ENCODE measurements around the gene USP21.

USP21 gene

DNA sequence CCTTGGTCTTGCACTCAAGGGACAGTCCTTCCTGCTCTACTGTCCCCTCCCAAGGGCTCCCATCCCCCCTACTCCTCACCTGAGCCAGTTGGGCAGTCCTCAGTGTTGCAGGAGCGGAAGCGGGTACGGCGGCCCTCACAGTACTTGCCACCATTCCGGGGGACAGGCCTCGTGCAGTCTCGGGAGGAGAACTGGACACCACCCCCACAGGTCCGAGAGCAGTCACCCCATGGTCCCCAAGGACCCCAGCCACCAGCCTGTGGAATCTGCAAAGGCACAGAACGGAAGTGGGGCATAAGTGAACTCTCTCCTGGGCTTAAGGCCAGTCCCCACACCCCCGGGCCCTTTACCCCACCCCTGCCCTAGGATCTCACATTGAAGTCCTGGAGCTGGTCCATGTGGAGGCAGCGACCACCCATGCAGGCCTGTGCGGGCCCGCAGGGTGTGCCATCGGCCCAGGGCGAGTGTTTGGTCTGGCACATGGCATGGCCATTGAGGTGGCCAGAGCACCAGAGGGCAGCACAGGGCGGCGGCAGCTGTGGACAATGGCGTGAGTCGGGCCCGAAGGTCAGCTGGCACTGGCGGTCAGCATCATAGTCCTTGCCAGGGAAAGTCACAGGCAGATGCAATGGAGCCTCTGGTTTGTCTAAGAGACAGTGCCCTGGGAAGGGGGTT is 34.4 kb downstream of the USP21 start:
- no peak for DNase-seq (ENCODE audit: low spot score)

DNA sequence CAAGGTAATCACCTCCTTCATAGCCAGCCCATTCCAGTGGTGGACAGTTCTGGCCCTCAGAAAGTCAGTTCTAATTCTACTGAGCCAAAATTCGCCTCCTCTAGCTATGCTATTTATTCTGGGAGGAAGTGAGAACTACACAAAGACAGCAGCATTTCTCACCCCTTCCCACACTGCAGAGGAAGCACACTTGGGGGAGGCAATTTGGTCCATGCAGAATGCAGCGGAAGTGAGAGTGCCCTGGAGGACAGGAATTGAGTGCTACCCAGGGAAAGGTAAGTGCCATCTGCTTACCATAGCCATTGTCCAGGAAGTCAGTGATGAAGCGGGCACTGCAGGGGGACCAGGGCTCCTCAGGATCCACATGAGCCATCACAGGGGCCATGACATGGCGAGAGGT is 35.9 kb downstream of the USP21 start:
- no peak for DNase-seq (ENCODE audit: low spot score)

DNA sequence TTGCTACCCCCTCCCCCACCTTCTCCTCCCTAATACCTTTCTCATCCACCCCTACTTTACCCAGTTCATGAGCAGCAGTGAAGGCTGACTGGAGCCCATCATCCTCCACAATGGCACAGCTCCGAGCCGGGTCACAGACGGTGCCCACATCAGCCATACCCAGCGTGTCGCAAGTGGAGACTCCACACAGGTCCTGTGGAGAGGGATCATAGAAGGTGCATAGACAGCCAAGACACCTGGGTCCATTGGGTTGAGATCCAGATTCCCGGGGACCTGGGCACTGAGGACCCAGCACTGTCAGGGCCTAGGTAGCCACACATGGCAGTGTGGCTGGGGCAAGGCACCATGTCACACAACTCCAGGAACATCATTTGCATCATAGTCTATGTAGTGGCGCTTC is 36.8 kb downstream of the USP21 start:
- DNase-seq (ENCODE audit: low spot score): no peak

DNA sequence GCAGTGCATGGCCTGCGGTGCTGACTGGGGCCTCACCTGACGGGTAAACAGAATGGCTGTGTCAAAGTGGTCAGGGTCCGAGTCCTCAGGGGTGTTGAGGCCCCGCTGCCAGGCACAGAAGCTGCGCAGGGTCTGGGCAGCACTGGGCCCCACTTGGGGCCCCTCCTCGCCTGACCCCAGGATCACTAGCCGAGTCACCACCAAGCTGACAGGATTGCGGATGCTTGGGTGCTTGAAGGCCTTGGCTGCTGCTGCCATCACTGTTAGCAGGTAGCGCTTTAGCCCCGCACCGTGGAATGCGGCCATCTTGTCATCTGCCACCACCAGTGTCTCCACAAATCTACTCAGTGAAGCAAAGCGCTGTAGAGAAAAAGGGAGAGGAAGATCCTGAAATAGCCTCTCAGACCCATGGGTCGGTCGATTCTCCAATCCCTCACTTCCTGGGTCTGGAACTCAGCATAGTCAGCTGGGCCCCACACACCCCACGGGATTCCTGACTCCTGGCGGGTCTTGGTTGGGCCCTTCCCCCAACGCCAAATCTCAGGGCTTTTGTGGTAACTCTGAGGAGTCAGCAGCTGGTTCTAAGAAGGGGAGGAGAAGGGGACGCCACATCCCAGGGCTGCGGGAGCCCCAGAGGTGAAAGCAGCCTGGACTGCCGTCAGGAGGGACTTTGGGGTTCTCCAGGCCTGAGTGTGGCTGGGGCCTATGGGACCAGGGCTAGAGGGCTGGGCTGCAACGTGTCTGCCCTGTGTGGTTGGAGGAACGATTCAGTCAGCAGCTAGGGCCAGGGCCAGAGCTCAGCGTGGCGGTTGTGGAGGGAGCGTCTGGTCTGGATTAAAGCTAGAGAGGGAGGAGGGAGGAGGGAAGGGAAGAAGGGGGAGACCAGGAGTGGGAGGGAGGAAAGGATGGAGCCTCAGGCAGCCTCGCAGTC is 37.5 kb downstream of the USP21 start:
- no peak for DNase-seq (ENCODE audit: low spot score)

DNA sequence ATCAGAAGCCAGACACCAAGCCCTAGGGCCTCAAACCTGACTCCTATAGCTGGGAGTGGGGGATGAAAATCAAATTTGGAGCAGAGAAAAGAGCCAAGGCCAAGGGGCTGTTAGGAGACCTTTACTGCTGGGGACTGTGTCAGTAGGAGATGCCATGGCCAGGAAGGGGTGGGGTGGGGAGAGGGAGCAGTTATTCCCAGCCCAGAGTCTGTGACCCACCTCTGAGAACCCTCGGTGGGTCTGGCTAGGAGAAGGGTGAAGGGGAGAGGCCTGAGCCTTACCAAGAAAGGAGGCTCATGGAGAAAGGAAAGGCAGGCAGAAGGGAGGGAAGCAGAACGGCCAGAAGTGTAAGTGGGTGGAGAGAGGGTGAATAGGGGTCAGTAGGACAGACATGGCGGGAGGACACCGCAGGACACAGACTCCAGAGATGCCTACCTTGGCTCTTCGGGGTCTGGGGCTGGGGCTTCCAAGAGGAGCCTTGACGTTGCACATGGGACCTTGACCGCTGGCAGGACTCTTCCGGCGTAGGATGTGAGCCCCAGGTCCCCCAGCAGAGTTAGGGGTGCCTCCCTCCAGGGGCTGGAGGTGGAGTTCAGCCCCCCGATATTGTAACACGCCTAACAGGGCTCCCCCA is 38.4 kb downstream of the USP21 start:
- DNase-seq (ENCODE audit: low spot score): no peak

DNA sequence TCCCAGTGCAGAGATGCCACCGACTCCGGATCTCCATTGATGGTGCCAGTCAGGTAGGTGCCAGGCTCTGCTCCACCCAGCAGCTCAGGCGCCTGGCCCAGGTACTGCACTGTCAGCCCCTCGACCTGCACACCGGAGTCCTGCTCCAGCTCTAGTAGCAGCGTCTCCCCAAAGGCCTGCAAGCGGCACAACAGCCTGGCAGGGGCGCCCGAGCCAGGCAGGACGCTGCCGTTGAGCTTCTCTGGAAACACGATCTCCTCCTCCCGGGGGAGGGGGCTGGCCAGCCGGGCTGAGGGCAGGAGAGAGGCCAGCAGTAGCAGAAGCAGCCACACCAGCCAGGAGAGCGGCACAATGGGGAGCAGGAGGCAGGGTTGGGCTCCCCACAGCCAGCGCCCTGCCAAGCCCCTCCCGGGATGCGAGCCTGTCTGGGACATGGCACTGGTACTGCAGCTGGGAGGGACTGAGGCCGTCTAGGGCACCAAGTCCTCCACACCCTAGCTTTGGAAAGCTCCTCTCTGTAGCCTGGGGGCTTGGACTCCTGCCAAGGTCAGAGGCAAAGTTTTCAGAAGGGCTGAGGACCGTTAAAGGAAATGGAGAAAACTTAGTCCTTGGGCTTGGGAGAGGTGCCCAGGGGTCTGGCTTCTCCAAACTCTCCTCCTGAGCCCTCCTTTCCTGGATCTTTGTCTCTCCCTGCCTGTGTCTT is 39.0 kb downstream of the USP21 start:
- peak; percentile 86 for DNase-seq (ENCODE audit: low spot score)

DNA sequence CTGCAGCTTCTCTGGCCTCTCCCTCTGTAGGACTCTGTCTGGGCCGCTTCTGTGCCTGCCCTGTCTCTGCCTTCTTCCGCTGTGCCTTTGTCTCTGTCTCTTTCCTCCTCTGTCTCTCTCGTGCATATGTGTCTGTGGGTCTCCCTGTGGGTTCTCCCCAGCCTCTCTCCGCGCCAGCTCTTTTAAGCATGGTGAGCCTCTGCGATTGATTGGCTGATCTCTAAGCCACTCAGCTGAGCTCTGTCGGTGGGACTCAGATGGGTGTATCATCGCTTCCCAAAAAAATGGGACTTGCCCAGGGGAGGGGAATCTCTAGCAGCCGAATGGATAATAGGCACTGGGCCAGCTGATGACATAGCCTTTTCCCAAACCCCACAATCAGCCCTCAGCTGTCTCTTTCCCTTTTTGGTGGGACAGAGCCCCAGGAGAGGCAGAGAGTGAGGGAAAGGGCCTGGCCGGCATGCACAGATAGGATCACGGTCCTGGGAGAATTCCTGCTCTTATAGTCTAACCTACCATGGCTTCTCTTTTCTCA is 39.7 kb downstream of the USP21 start, which contains the start of gene ADAMTS4:
Gene ADAMTS4 (minus strand): TSS at position 158 of the 535 bp plus-strand sequence. CDS start 427 bp downstream, outside the sequence.
- no peak for DNase-seq (ENCODE audit: low spot score)

DNA sequence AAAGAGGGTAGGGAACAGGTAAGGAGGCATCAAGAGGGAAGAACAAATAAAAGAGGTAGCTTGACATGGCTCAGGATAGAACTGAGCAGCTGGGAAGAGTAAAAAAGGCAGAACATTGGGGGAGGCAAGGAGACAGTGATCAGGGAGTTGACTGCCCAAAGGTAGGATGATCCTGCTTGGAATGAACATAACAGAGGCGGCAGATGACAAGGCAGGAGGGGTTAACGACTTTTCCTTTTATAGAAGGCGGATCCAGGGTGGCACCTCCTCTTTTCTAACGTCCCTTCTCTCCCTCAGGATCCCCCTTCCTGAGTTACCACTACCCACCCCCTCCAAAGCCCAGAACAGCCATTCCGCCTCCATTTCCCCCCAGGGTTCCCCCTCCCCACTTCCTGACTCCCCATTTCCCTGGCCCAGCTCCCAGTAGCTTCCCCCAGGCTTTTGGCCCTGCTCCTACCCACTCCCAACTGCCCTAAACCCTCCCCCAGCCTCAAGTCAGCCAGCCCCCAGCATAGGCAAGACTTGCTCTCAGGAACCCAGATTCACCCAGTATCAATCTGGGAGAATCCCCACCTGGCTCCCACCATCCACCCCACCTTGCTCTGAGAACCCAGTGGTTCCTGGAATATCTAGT is 40.3 kb downstream of the USP21 start:
- no peak for DNase-seq (ENCODE audit: low spot score)

DNA sequence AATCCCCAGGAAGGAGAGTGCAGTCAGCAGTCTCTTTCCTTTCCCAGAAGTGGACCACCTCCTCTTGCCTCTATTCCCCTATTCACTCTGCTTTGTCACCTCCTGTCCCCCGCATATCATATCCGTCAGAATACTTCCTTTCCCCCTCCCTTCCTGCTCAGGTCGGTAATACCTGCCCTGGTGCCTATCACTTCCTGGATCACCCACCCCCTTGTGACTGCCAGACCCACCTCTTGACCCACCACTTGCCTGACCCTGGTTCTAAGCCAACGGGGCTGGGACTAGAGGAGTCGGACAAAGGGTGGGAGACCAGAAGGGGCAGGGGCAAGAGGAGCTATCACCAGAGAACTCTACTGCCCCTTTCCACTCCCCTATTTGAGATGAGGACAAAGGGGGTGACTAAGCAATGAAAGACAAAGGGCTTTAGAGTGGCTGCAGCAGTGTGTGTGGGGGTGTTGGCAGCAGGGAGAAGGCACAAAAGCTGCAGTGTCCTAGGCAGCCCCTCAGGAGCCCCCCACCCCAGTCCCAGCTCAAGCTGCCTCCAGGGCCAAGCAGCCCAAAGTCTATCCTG is 41.2 kb downstream of the USP21 start:
- DNase-seq (ENCODE audit: low spot score): no peak

DNA sequence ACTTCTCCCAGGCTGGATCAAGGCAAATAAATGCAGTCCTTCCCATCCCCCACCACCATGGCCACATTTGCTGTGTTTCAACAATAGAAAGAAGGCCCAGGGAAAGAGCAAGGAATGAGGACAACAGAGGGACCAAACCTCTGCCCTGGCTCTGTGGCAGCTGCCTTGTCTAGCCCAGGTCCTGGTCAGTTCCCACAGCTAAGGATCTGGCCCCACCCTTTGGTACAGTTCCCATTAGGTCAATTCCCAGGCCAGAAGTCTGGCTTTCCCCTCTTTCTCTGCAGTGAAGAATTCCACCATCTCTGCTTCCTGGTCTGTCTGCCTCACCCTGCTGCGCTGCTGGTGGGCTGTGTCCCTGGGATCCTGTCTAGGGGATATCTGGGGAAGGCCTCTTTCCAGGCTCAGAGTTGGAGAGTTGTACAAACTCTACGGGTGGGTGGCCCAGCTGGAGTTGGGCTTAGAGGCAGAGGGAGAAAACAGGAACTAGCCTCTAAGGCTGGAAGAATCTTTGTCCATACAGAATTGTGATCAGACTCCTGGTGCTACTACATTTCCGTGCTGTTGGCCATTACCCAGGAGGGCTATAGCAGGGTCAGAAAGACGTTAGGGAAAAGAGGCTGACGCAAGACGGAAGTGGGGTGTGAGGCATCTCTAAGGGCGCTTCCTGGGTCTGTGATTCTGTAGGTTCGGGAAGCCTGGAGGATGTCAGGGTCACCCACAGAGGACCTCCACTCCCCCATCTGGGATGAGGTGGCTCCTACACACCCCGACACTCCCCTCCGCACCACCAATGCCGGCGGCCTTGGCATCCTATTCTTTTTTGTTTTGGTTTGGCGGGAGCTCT is 41.9 kb downstream of the USP21 start:
- DNase-seq (ENCODE audit: low spot score): no peak

DNA sequence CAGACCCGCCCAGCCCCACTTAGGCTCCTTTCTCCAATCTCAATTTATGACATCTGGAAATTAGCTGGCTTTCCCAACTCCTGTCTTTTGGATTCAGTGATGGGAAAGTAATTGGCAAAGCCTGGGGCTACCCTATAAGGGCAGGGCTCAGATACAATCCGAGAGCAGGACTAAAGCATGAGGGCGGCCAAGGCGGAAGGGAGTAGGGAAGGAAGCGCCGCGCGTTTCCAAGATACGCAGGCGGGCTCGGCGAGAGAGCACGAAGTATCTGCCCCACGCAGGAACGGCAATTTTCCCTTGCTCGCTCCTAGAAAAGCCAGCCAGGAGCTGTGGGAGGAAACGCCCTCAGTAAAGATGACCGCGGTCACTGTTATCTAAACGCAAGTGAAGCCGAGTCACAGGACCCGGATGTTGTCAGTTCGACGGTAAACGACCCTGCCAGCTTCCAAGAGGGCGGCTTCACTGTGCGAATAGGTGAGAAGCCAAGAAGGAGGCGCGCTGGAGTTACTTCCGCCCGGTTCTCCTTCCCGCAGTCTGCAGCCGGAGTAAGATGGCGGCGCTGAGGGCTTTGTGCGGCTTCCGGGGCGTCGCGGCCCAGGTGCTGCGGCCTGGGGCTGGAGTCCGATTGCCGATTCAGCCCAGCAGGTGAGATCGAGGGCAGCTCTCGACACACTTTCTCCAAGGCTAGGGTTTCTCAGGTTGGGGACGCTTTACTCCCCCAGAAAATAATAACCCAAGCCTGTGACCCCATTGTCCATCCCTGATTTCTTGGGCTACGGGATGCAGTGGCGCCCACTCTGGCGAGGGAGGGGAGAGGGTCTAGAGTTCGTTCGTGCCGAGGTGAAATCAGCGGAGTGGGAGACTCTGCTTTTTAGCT is 42.8 kb downstream of the USP21 start, which contains the start of gene NDUFS2:
Gene NDUFS2 (plus strand): TSS at position 532 of the 877 bp plus-strand sequence. CDS start 19 bp downstream, at position 551.
- DNase-seq (ENCODE audit: low spot score): peak; percentile 87

DNA sequence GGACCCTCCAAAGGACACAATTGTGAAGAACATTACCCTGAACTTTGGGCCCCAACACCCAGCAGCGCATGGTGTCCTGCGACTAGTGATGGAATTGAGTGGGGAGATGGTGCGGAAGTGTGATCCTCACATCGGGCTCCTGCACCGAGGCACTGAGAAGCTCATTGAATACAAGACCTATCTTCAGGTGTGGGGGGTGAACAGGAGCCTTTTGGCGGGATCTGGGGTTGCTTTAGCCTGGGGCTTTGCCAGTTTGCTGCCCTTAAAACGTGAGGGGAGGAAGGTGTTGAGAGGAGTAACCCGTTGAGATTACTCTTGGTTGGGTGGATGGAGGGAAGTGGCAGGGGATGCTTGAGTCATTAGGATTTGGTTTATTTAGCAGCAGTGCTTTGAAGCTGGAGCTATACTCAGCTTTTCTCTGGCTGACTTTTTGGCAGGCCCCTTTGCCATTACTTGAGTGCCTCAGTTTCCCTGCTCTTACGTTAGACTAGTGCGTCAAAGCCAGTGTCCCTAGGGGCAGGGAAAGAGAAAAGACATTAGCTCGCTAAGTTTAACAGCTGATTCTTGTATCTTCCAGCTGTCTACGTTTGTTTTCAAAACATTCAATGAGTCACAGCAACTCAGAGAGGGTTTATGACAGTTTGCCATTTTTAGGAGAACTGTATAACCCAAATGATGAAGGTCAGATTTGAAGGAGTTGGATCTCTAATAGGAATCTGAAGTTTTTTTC is 47.3 kb downstream of the USP21 start:
- DNase-seq (ENCODE audit: low spot score): no peak

DNA sequence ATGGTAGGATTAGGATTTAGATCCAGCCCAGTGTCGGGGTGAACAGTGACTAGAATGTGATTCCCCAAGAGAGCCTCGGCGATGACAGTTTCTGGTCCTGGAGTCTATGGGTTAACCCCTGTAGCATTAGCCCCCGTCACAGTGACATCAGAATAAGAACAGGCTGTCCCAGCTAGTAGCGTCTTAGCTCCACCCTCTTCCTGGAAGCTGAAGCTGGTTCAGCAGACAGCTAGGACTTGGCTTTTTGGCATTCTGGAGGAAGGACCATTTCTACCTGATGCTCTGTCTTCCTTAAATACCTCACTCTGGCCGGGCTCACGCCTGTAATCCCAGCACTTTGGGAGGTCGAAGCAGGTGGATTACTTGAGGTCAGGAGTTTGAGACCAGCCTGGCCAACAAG is 47.9 kb downstream of the USP21 start:
- no peak for DNase-seq (ENCODE audit: low spot score)

DNA sequence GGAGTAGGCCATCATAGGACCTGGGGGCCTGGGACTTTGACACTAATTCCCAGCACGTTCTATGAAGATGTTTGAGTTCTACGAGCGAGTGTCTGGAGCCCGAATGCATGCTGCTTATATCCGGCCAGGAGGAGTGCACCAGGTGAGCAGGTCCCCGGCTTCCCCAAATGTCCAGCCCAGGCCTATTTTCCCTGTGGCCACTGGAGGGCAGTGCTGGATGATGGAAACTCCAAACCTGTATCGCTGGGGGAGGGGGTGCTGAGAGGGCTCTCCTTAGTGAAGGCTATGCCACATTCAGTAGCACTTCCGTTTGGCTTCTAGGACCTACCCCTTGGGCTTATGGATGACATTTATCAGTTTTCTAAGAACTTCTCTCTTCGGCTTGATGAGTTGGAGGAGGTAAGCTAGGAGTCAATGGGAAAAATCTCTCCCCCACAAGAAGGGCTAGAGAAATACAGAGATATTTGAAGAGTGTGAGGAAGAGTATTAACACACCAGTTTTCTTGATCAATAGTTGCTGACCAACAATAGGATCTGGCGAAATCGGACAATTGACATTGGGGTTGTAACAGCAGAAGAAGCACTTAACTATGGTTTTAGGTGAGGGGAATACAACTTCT is 50.6 kb downstream of the USP21 start:
- peak; percentile 92 for DNase-seq (ENCODE audit: low spot score)

DNA sequence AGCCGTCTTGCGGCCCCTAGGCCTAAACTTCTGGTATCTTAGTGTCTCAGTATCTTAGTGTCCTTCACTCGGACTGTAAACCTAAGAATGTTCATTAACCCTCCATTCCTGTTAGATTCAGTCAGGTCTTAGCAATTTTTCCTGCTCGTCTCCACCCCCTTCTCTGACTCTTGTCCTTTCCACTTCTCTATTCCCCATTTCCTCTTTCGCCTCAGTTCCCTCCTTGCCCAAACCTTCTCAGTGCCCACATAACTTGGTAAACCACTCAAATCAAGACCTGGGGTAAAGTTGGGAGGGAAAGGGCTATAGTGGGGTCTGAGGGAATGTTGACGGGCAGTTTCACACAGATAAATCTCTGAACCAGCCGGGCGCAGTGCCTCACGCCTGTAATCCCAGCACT is 55.1 kb downstream of the USP21 start:
- DNase-seq (ENCODE audit: low spot score): no peak

DNA sequence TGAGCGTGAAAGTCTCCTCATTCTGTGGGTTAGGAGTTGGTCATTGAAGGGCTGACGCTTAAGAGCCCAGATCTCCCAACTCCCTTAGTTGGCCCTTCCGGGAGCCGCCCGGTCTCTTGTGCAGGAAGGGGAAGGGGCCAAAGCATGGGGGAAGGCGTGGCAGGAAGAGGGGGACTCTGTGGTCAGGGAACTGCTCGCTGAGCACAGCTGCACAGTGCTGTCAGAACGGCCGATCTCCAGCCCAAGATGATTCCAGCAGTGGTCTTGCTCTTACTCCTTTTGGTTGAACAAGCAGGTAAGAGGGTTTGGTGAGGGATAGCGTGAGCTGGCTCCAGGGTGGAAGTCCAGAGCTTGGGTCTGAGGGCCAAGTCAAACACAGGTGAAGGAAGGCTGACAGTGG is 55.8 kb downstream of the USP21 start, which contains the start of gene FCER1G:
Gene FCER1G (plus strand): TSS at position 220 of the 400 bp plus-strand sequence. CDS start 27 bp downstream, at position 247.
- no peak for DNase-seq (ENCODE audit: low spot score)

Measured in iPS-NIHi11 (cell line).